ENCODE results near the gene AGXT2. TPM values are rescaled to one million over a fixed set of nuclear protein-coding genes. Genes with fewer than 3 reads are reported as not detected.
A peak's percentile ranks its signal among the peaks of the same experiment; 100 is the strongest.

Gene AGXT2
- total and polyA plus RNA-seq, 9 of the 15 experiments (the other 6 are each of a cell fraction or from before 2014, with no cell fraction given), result not detected

DNA sequence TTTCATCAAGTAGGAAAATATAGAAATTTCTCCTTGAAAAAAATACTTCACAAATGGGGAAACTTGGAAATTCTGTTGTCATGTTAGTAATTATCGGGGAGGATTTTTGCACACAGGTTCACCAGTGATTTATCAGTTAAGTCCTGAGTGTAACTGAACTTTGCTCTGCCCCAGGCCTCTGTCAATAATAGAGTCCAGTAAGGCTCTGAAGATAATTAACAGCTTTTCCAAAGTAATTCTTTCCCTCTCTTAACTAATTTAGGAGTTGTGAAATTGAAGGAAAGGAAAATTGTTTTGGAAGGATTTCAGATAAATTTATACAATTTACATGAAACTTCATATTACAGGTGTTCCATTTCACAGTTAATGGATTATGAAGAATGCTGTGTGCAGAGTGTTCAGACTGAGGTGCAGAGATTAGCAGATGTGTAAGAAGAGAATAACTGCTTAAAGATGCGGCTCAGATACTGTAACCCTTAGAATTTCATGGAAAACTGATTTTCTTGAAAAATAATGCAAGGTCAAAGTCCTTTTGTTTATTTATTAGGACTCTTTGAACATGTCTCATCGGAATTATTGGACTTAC, 2.9 kb upstream of the AGXT2 start (continued):
- TF ChIP-seq SREBF1 (IDR thresholded peaks at IDR 0.05; ENCODE audit: borderline replicate concordance, low read depth, low read length) (no peak), NUFIP1 (IDR thresholded peaks at IDR 0.05; ENCODE audit: partially characterized antibody) (no peak), FOXJ2 (tag; IDR thresholded peaks at IDR 0.05) (no peak), FOXK1 (CRISPR knock-in tag; IDR thresholded peaks at IDR 0.05; ENCODE audit: borderline replicate concordance) (no peak), RBM17 (IDR thresholded peaks at IDR 0.05; ENCODE audit: borderline replicate concordance, low read depth, low read length) (no peak), MXI1 (IDR thresholded peaks at IDR 0.05; ENCODE audit: low read depth, low read length) (no peak), SP2 (IDR thresholded peaks at IDR 0.05; ENCODE audit: extremely low read depth, low read depth, low read length, poor library complexity, severe bottlenecking) (no peak), BCL6 (CRISPR knock-in tag; IDR thresholded peaks at IDR 0.05) (no peak), ZNF76 (CRISPR knock-in tag; IDR thresholded peaks at IDR 0.05; ENCODE audit: borderline replicate concordance) (no peak), TEAD1 (CRISPR knock-in tag; IDR thresholded peaks at IDR 0.05) (no peak)

DNA sequence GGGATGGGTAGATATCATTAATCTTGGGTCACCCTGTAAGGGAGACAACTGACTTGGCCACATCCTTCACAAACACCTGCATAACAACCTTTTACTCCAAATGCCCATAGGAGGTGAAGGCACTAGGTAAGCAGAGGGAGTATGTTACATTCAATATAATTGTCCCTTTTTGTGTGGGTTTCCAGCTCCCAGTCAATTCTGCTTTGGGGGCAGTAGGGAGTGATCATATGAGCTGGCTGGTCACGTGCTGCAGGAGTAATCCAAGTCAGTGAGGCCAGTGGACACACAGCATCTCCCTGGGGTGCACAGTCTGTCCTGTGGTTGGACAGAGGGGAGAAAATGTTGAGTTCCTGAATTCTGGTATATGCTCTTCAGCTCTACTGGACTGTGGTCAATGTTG, 1.2 kb upstream of the AGXT2 start:
- H3K4me3 ChIP-seq, result no peak overlapping the region
- CTCF ChIA-PET (ENCODE audit: low intra/inter-chr PET ratio), result no interaction called here
- TF ChIP-seq KAT8 (IDR thresholded peaks at IDR 0.05; ENCODE audit: low read depth), result no peak
- TF ChIP-seq, protein P1, sequence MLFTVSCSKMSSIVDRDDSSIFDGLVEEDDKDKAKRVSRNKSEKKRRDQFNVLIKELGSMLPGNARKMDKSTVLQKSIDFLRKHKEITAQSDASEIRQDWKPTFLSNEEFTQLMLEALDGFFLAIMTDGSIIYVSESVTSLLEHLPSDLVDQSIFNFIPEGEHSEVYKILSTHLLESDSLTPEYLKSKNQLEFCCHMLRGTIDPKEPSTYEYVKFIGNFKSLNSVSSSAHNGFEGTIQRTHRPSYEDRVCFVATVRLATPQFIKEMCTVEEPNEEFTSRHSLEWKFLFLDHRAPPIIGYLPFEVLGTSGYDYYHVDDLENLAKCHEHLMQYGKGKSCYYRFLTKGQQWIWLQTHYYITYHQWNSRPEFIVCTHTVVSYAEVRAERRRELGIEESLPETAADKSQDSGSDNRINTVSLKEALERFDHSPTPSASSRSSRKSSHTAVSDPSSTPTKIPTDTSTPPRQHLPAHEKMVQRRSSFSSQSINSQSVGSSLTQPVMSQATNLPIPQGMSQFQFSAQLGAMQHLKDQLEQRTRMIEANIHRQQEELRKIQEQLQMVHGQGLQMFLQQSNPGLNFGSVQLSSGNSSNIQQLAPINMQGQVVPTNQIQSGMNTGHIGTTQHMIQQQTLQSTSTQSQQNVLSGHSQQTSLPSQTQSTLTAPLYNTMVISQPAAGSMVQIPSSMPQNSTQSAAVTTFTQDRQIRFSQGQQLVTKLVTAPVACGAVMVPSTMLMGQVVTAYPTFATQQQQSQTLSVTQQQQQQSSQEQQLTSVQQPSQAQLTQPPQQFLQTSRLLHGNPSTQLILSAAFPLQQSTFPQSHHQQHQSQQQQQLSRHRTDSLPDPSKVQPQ (CRISPR knock-in tag; IDR thresholded peaks at IDR 0.05; ENCODE audit: borderline replicate concordance), result no peak
- TF ChIP-seq, protein P2, sequence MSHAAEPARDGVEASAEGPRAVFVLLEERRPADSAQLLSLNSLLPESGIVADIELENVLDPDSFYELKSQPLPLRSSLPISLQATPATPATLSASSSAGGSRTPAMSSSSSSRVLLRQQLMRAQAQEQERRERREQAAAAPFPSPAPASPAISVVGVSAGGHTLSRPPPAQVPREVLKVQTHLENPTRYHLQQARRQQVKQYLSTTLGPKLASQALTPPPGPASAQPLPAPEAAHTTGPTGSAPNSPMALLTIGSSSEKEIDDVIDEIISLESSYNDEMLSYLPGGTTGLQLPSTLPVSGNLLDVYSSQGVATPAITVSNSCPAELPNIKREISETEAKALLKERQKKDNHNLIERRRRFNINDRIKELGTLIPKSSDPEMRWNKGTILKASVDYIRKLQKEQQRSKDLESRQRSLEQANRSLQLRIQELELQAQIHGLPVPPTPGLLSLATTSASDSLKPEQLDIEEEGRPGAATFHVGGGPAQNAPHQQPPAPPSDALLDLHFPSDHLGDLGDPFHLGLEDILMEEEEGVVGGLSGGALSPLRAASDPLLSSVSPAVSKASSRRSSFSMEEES (CRISPR knock-in tag; IDR thresholded peaks at IDR 0.05), result peak; percentile 20; the same call in 1 of the 2 replicates
- TF ChIP-seq RAD51 (IDR thresholded peaks at IDR 0.05; ENCODE audit: borderline replicate concordance, low read depth), result peak; percentile 45
- TF ChIP-seq PCBP2 (IDR thresholded peaks at IDR 0.05; ENCODE audit: low read depth, low read length, poor library complexity, severe bottlenecking), result no peak
- no peak for TF ChIP-seq THRAP3 (IDR thresholded peaks at IDR 0.05; ENCODE audit: borderline replicate concordance)
- TF ChIP-seq, protein P3, sequence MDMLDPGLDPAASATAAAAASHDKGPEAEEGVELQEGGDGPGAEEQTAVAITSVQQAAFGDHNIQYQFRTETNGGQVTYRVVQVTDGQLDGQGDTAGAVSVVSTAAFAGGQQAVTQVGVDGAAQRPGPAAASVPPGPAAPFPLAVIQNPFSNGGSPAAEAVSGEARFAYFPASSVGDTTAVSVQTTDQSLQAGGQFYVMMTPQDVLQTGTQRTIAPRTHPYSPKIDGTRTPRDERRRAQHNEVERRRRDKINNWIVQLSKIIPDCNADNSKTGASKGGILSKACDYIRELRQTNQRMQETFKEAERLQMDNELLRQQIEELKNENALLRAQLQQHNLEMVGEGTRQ (CRISPR knock-in tag; IDR thresholded peaks at IDR 0.05), result peak; percentile 47

More for the DNA sequence above, 1.2 kb upstream of the AGXT2 start:
- no peak overlapping the region for H3K9ac ChIP-seq (ENCODE audit: insufficient read depth in 1 of 2, low read depth in 2 of 2, low read length in 2 of 2)
- no peaks in the 10 kb centered on the region for H3K4me1 ChIP-seq (replicated peaks in 1 of 2; ENCODE audit: control insufficient read depth in 2 of 2, insufficient read depth in 2 of 2, low read length in 2 of 2)
- H3K36me3 ChIP-seq (ENCODE audit: control insufficient read depth, insufficient read depth, low read length), result no peaks in the 10 kb centered on the region
- intact Hi-C loops (cut with micrococcal nuclease), result no loop called here
- H3K4me2 ChIP-seq (ENCODE audit: insufficient read depth, low read length), result no peak overlapping the region
- ATAC-seq, result no peak
- H3K79me2 ChIP-seq (ENCODE audit: control insufficient read depth, insufficient read depth, low read length), result no peaks in the 10 kb centered on the region
- no peak overlapping the region for H2AFZ ChIP-seq (ENCODE audit: low read depth, low read length)
- no peak for FAIRE-seq
- POLR2A ChIA-PET, result no interaction called here
- in situ Hi-C loops (cut with MboI), result no loop called here
- peaks cover 11 to 24% of the 10 kb centered on the region in 2 experiments; a peak in 4 of 5 replicates for H3K27me3 ChIP-seq (ENCODE audit: control insufficient read depth in 2 of 2, insufficient read depth in 2 of 2, low read length in 2 of 2)
- WGBS (ENCODE audit: insufficient coverage, low coverage, missing lambda C conversion rate), result 0% methylated on average over 1 of the region's 1 CpG
- H3K9me3 ChIP-seq (replicated peaks; ENCODE audit: control insufficient read depth, insufficient read depth, low read depth, low read length), result no peaks in the 10 kb centered on the region
- DNase-seq (ENCODE audit: extremely low read depth in 1 of 4, low spot score in 3 of 4), result no peak
- no peak overlapping the region for H3K27ac ChIP-seq (ENCODE audit: extremely low read depth, low read depth, low read length)
- H4K20me1 ChIP-seq (replicated peaks; ENCODE audit: control insufficient read depth, insufficient read depth, low read length), result no peaks in the 10 kb centered on the region
- BruUV-seq (replicated peaks), result no TSS peak
- no peaks in the 10 kb centered on the region for H3K9me1 ChIP-seq (ENCODE audit: control insufficient read depth, insufficient read depth, low read length)

Data from K562 (cell line).